IMR-90 (cell line): ENCODE data around the gene DZANK1. TPM values are rescaled to one million over a fixed set of nuclear protein-coding genes. Genes with fewer than 3 reads are reported as not detected.

Experiments
- ATAC-seq: fragments of 200-7000 bp; cut with Tn5 transposase; 2 replicates; pipeline ENCODE4 v1.9.1; 2020; ENCODE audit warnings: low read depth, mild to moderate bottlenecking, moderate library complexity
- BruUV-seq: library from RNA; stranded (reverse); fragments of 400-500 nt; replicated peaks from 2 replicates; lab custom pipeline; 2021; lab: Mats Ljungman, UMichigan
- CTCF ChIA-PET: fragments of 300-600 bp; formaldehyde crosslinking; extraction: SDS; loops from one replicate; lab custom pipeline; 2021; ENCODE audit warnings: antibody characterized with exemption; lab: Yijun Ruan, JAX
- POLR2A ChIA-PET: fragments of 300-600 bp; sonication (Branson Sonifier 250); formaldehyde crosslinking; loops from one replicate; lab custom pipeline; 2022; ENCODE audit warnings: antibody characterized with exemption; ENCODE audit not compliant: unreplicated experiment; lab: Charles Lee
- DNase-seq: peaks from one replicate; pipeline ENCODE4 v3.0.0; 2013
- H2AFZ ChIP-seq: replicated peaks from 2 replicates; pipeline ENCODE3; 2013; ENCODE audit warnings: low read length, mild to moderate bottlenecking; ENCODE audit not compliant: poor library complexity
- H2AK5ac ChIP-seq: 2 replicates; pipeline ENCODE4 v1.6.1; 2013; ENCODE audit warnings: low read depth, low read length, inconsistent platforms
- H2AK9ac ChIP-seq: replicated peaks from 2 replicates; pipeline ENCODE3; 2013; ENCODE audit warnings: mild to moderate bottlenecking, low read depth, low read length, moderate library complexity; ENCODE audit not compliant: poor library complexity
- H2BK120ac ChIP-seq: 2 replicates; pipeline ENCODE4 v1.6.1; 2013; ENCODE audit warnings: low read depth, low read length, inconsistent platforms
- H2BK15ac ChIP-seq: 3 replicates; pipeline ENCODE4 v1.6.1; 2013; ENCODE audit warnings: low read depth, low read length, inconsistent platforms
- H2BK20ac ChIP-seq: 2 replicates; pipeline ENCODE4 v1.6.1; 2013; ENCODE audit warnings: low read depth, mild to moderate bottlenecking, inconsistent platforms, low read length, moderate library complexity
- H2BK5ac ChIP-seq: 2 replicates; pipeline ENCODE4 v1.6.1; 2013; ENCODE audit warnings: mild to moderate bottlenecking, low read depth, low read length, inconsistent platforms; ENCODE audit not compliant: poor library complexity, severe bottlenecking
- H3K14ac ChIP-seq: replicated peaks from 2 replicates; pipeline ENCODE4 v1.6.1; 2013; ENCODE audit warnings: low read depth, low read length, inconsistent platforms
- H3K18ac ChIP-seq: 2 replicates; pipeline ENCODE4 v1.6.1; 2013; ENCODE audit warnings: low read depth, low read length, control low read depth
- H3K23ac ChIP-seq: 2 replicates; pipeline ENCODE4 v1.6.1; 2013; ENCODE audit warnings: low read depth, low read length, inconsistent platforms
- H3K27ac ChIP-seq: 2 replicates; pipeline ENCODE4 v1.5.1; 2013; ENCODE audit warnings: mild to moderate bottlenecking, control low read depth, low read length; ENCODE audit not compliant: insufficient read depth
- H3K27me3 ChIP-seq: 2 replicates; pipeline ENCODE4 v1.6.1; 2013; ENCODE audit warnings: low read length; ENCODE audit not compliant: control insufficient read depth, insufficient read depth
- H3K36me3 ChIP-seq: 2 replicates; pipeline ENCODE4 v1.6.1; 2013; ENCODE audit warnings: low read length, mixed read lengths; ENCODE audit not compliant: control insufficient read depth, insufficient read depth
- H3K4ac ChIP-seq: 2 replicates; pipeline ENCODE4 v1.6.1; 2013; ENCODE audit warnings: low read depth, low read length, inconsistent platforms
- H3K4me1 ChIP-seq: 2 replicates; pipeline ENCODE4 v1.6.1; 2013; ENCODE audit warnings: low read length, mixed read lengths; ENCODE audit not compliant: control insufficient read depth, insufficient read depth
- H3K4me2 ChIP-seq: 2 replicates; pipeline ENCODE4 v1.6.1; 2013; ENCODE audit warnings: low read depth, mild to moderate bottlenecking, control low read depth, low read length, moderate library complexity
- H3K4me3 ChIP-seq: 2 replicates; pipeline ENCODE4 v1.5.1; 2013; ENCODE audit warnings: low read depth, mild to moderate bottlenecking, control low read depth, low read length, moderate library complexity; ENCODE audit not compliant: insufficient read depth
- H3K56ac ChIP-seq: 2 replicates; pipeline ENCODE4 v1.6.1; 2013; ENCODE audit warnings: low read length, inconsistent platforms; ENCODE audit not compliant: insufficient read depth; ENCODE audit errors: extremely low read depth
- H3K79me1 ChIP-seq, 2 experiments: 2 replicates each; pipeline ENCODE4 v1.6.1; 2013; ENCODE audit warnings: low read length in 2 of 2, inconsistent platforms in 1 of 2, low read depth in 1 of 2
- H3K9ac ChIP-seq: 2 replicates; pipeline ENCODE4 v1.6.1; 2013; ENCODE audit warnings: low read depth, low read length, control low read depth
- H3K9me1 ChIP-seq: 2 replicates; pipeline ENCODE4 v1.6.1; 2013; ENCODE audit warnings: low read length, inconsistent platforms; ENCODE audit not compliant: insufficient read depth
- H3K9me3 ChIP-seq: 2 replicates; pipeline ENCODE4 v1.6.1; 2013; ENCODE audit warnings: low read length; ENCODE audit not compliant: control insufficient read depth, insufficient read depth
- H4K20me1 ChIP-seq: 2 replicates; pipeline ENCODE4 v1.6.1; 2013; ENCODE audit warnings: low read length, inconsistent platforms; ENCODE audit not compliant: insufficient read depth
- H4K5ac ChIP-seq: 2 replicates; pipeline ENCODE4 v1.6.1; 2013; ENCODE audit warnings: mild to moderate bottlenecking, low read depth, low read length, control low read depth
- H4K8ac ChIP-seq, 2 experiments: 2 replicates each; pipeline ENCODE4 v1.6.1; 2013; ENCODE audit warnings: low read depth in 2 of 2, low read length in 2 of 2, control low read depth in 1 of 2, inconsistent platforms in 1 of 2
- H4K91ac ChIP-seq: 2 replicates; pipeline ENCODE4 v1.6.1; 2013; ENCODE audit warnings: low read depth, low read length, inconsistent platforms; ENCODE audit not compliant: insufficient read depth
- BHLHE40 ChIP-seq: fragments of 150-350 bp; IDR thresholded peaks from 2 replicates; pipeline ENCODE4 v1.6.1; 2016; ENCODE audit warnings: mild to moderate bottlenecking, low read depth, low read length
- CEBPB ChIP-seq: IDR thresholded peaks from 2 replicates; pipeline ENCODE4 v1.6.1; 2012; ENCODE audit warnings: low read depth, low read length, improper control_type of control experiment
- CHD1 ChIP-seq: IDR thresholded peaks from 2 replicates; pipeline ENCODE4 v1.6.1; 2012; ENCODE audit warnings: low read depth, low read length, improper control_type of control experiment
- CTCF ChIP-seq: conservative IDR thresholded peaks from 2 replicates; pipeline ENCODE4 v1.5.1; 2012; ENCODE audit warnings: mild to moderate bottlenecking, low read depth, low read length, improper control_type of control experiment
- ELK1 ChIP-seq: fragments of 150-350 bp; IDR thresholded peaks from 2 replicates; pipeline ENCODE4 v1.6.1; 2016; ENCODE audit warnings: low read depth, mild to moderate bottlenecking, low read length, moderate library complexity, borderline replicate concordance
- FOS ChIP-seq: fragments of 150-350 bp; IDR thresholded peaks from 2 replicates; pipeline ENCODE4 v1.6.1; 2016; ENCODE audit warnings: low read depth, low read length
- MAFK ChIP-seq: IDR thresholded peaks from 2 replicates; pipeline ENCODE4 v1.6.1; 2012; ENCODE audit warnings: low read depth, low read length, improper control_type of control experiment
- MAZ ChIP-seq: IDR thresholded peaks from 2 replicates; pipeline ENCODE4 v1.6.1; 2012; ENCODE audit warnings: low read depth, mild to moderate bottlenecking, low read length, improper control_type of control experiment, moderate library complexity, borderline replicate concordance
- MXI1 ChIP-seq: IDR thresholded peaks from 2 replicates; pipeline ENCODE4 v1.6.1; 2012; ENCODE audit warnings: low read depth, mild to moderate bottlenecking, low read length, moderate library complexity, borderline replicate concordance
- NFE2L2 ChIP-seq: fragments of 150-350 bp; IDR thresholded peaks from 2 replicates; pipeline ENCODE4 v1.6.1; 2016; ENCODE audit warnings: low read depth, mild to moderate bottlenecking, low read length
- POLR2A ChIP-seq: IDR thresholded peaks from 2 replicates; pipeline ENCODE4 v1.6.1; 2012; ENCODE audit warnings: mild to moderate bottlenecking, low read depth, low read length
- RAD21 ChIP-seq: IDR thresholded peaks from 2 replicates; pipeline ENCODE4 v1.6.1; 2012; ENCODE audit warnings: low read length, improper control_type of control experiment
- RCOR1 ChIP-seq: IDR thresholded peaks from 2 replicates; pipeline ENCODE4 v1.6.1; 2012; ENCODE audit warnings: mild to moderate bottlenecking, low read length, improper control_type of control experiment; ENCODE audit not compliant: insufficient replicate concordance
- RFX5 ChIP-seq: IDR thresholded peaks from 2 replicates; pipeline ENCODE4 v1.8.0; 2012; ENCODE audit warnings: low read depth, mild to moderate bottlenecking, low read length, moderate library complexity
- SMC3 ChIP-seq: fragments of 150-350 bp; IDR thresholded peaks from 2 replicates; pipeline ENCODE4 v1.6.1; 2016; ENCODE audit warnings: low read depth, mild to moderate bottlenecking, antibody characterized with exemption, low read length, moderate library complexity
- USF2 ChIP-seq: fragments of 150-350 bp; IDR thresholded peaks from 2 replicates; pipeline ENCODE4 v1.6.1; 2017; ENCODE audit warnings: mild to moderate bottlenecking, antibody characterized with exemption, low read length, low read depth
- dilution Hi-C: fragments of 300-500 bp; cut with HindIII; formaldehyde crosslinking; loops from one replicate; pipeline ENCODE4 v1.14.3; 2018; ENCODE audit warnings: low sequenced_read_pairs; ENCODE audit not compliant: unreplicated experiment
- in situ Hi-C: fragments of 300-500 bp; cut with MboI; formaldehyde crosslinking; loops from 3 replicates; pipeline ENCODE4 v1.14.3; 2019; ENCODE audit warnings: low sequenced_read_pairs, inconsistent platforms, mixed read lengths
- intact Hi-C: fragments of 100-400 bp; cut with micrococcal nuclease; formaldehyde crosslinking; loops from 2 replicates; pipeline ENCODE4 v1.10.0; 2022
- polyA plus RNA-seq, 3 experiments: library from polyadenylated mRNA; depleted of rRNA; stranded (reverse); fragments of >200 nt; gene quantifications; 2 replicates each; pipeline ENCODE4 v1.2.3, GENCODE V29; 2012; ENCODE audit warnings: low replicate concordance in 1 of 3
- total RNA-seq: library from RNA; depleted of rRNA; stranded (reverse); fragments of >200 nt; gene quantifications from 2 replicates; pipeline ENCODE4 v1.2.3, GENCODE V29; 2012

DZANK1 gene
- total and polyA plus RNA-seq, 2 of the 4 experiments (the other 2 are of a cell fraction): 0.54 to 1.1 TPM

GRCh38 chr20:18421608-18422007, 45.2 kb downstream of the DZANK1 start:
- Histone ChIP-seq H3K4ac (no peak overlapping the region), H3K9ac (no peak overlapping the region), H3K4me3 (no peak overlapping the region), H4K5ac (no peak overlapping the region), H3K79me1 (no peaks in the 10 kb centered on the region), H3K4me1 (no peaks in the 10 kb centered on the region), H4K20me1 (no peaks in the 10 kb centered on the region), H2BK120ac (no peak overlapping the region), H3K36me3 (no peaks in the 10 kb centered on the region), H3K18ac (no peak overlapping the region), H3K9me3 (no peaks in the 10 kb centered on the region), H3K4me2 (no peak overlapping the region), H2AK5ac (no peak overlapping the region), H3K27ac (no peak overlapping the region), H4K8ac (no peak overlapping the region), H2BK20ac (no peak overlapping the region), H2BK15ac (no peak overlapping the region), H2BK5ac (no peak overlapping the region), H3K14ac (no peak overlapping the region), H3K27me3 (no peaks in the 10 kb centered on the region), H3K23ac (no peak overlapping the region), H2AFZ (no peak overlapping the region), H2AK9ac (no peak overlapping the region), H3K9me1 (no peaks in the 10 kb centered on the region), H4K91ac (no peak overlapping the region), H3K56ac (no peak overlapping the region)
- ATAC-seq (no peak), DNase-seq (no peak)
- BruUV-seq: no TSS peak
- in situ Hi-C loops (no loop called here), dilution Hi-C loops (no loop called here), intact Hi-C loops (no loop called here)
- TF ChIP-seq RFX5 (no peak), USF2 (no peak), POLR2A (no peak), MAZ (no peak), MXI1 (no peak), BHLHE40 (no peak), RCOR1 (no peak), RAD21 (no peak), FOS (no peak), CTCF (no peak), NFE2L2 (no peak), MAFK (no peak), ELK1 (no peak), CHD1 (no peak), SMC3 (no peak), CEBPB (no peak)
- ChIA-PET CTCF (no interaction called here), POLR2A (no interaction called here)
